Measurements from ENCODE around the gene LCE3B. TPM values are rescaled to one million over a fixed set of nuclear protein-coding genes. Genes with fewer than 3 reads are reported as not detected.

The LCE3B gene
- total and polyA plus RNA-seq, 10 of the 15 experiments (the other 5 are each of a cell fraction or from before 2014, with no cell fraction given) = not detected

DNA sequence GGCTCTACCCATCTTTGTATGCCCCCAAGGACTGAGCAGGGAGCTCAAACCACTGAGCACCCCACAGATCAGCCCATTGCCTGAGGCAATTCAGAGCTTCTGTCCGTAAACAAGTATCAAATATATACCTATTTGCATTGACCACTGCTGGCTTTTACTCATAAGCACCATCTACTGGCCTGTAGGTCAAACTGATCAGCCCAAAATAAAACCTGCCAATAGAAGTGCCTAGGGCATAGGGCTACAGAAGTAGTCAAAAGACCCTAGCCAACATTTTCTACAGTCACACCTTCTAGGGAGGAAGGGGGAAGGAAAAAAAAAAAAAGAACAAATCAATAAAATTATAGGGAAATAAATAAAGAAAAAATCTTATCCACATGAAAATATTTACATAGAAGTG lies 28.0 kb upstream of the LCE3B start (continued):
- TF ChIP-seq, protein P1, sequence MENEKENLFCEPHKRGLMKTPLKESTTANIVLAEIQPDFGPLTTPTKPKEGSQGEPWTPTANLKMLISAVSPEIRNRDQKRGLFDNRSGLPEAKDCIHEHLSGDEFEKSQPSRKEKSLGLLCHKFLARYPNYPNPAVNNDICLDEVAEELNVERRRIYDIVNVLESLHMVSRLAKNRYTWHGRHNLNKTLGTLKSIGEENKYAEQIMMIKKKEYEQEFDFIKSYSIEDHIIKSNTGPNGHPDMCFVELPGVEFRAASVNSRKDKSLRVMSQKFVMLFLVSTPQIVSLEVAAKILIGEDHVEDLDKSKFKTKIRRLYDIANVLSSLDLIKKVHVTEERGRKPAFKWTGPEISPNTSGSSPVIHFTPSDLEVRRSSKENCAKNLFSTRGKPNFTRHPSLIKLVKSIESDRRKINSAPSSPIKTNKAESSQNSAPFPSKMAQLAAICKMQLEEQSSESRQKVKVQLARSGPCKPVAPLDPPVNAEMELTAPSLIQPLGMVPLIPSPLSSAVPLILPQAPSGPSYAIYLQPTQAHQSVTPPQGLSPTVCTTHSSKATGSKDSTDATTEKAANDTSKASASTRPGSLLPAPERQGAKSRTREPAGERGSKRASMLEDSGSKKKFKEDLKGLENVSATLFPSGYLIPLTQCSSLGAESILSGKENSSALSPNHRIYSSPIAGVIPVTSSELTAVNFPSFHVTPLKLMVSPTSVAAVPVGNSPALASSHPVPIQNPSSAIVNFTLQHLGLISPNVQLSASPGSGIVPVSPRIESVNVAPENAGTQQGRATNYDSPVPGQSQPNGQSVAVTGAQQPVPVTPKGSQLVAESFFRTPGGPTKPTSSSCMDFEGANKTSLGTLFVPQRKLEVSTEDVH (IDR thresholded peaks at IDR 0.05; ENCODE audit: low read depth, partially characterized antibody) = no peak
- TF ChIP-seq EGR1 (IDR thresholded peaks at IDR 0.05; ENCODE audit: borderline replicate concordance in 1 of 2, low read depth in 2 of 2, low read length in 2 of 2) (no peak), ASH2L (IDR thresholded peaks at IDR 0.05; ENCODE audit: borderline replicate concordance, low read depth) (no peak), RAD21 (IDR thresholded peaks at IDR 0.05; ENCODE audit: insufficient read depth, low read depth, low read length) (peak; percentile 18; the same call in 1 of the 2 replicates), JUNB (IDR thresholded peaks at IDR 0.05) (no peak), SP1 (IDR thresholded peaks at IDR 0.05; ENCODE audit: low read depth, low read length) (no peak), HDAC6 (IDR thresholded peaks at IDR 0.05; ENCODE audit: unreplicated experiment) (no peak)

DNA sequence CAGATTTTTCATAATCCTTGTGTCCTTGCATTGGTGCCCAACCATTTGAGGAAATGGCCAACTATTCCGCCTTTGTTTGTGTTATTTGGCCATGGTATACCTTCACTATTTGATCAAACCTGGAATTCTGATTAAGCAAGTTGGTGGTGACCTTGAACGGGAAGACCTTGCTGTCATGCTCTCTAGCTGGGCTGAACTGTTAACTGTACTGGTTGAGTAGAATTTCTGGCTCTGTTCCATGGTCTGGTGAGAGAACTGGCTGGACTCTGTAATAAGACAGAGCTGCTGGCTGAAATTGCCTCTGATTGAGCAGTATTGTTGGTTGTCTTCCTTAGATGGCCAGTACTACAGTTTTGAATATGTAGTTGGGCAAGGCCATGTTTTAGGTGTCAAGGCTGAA lies 16.6 kb upstream of the LCE3B start:
- in situ Hi-C loops (cut with MboI) = no loop called here
- ATAC-seq = no peak
- no peak for TF ChIP-seq SREBF2 (IDR thresholded peaks at IDR 0.05; ENCODE audit: low read length)
- TF ChIP-seq ZNF24 (IDR thresholded peaks at IDR 0.05) = no peak
- TF ChIP-seq ZNF274 (IDR thresholded peaks at IDR 0.05; ENCODE audit: insufficient read depth, insufficient read length) = no peak
- TF ChIP-seq YY1 (IDR thresholded peaks at IDR 0.05; ENCODE audit: low read depth, low read length) = no peak
- no peak for TF ChIP-seq LARP7 (IDR thresholded peaks at IDR 0.05)
- no peak for TF ChIP-seq RAD51 (IDR thresholded peaks at IDR 0.05)
- no peak for TF ChIP-seq SRF (IDR thresholded peaks at IDR 0.05; ENCODE audit: low read depth in 2 of 2, low read length in 2 of 2)
- TF ChIP-seq NFXL1 (IDR thresholded peaks at IDR 0.05; ENCODE audit: borderline replicate concordance) = no peak
- TF ChIP-seq, protein P2, sequence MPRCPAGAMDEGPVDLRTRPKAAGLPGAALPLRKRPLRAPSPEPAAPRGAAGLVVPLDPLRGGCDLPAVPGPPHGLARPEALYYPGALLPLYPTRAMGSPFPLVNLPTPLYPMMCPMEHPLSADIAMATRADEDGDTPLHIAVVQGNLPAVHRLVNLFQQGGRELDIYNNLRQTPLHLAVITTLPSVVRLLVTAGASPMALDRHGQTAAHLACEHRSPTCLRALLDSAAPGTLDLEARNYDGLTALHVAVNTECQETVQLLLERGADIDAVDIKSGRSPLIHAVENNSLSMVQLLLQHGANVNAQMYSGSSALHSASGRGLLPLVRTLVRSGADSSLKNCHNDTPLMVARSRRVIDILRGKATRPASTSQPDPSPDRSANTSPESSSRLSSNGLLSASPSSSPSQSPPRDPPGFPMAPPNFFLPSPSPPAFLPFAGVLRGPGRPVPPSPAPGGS (IDR thresholded peaks at IDR 0.05; ENCODE audit: borderline replicate concordance, insufficient read depth, low read depth, low read length, poor library complexity, severe bottlenecking) = no peak
- TF ChIP-seq SMC3 (IDR thresholded peaks at IDR 0.05; ENCODE audit: borderline replicate concordance, low read length) = no peak
- no peak for TF ChIP-seq RAD21 (IDR thresholded peaks at IDR 0.05; ENCODE audit: insufficient read depth, low read depth, low read length)
- TF ChIP-seq MYC (IDR thresholded peaks at IDR 0.05; ENCODE audit: insufficient read depth, insufficient read length, insufficient replicate concordance, low read length, severe bottlenecking) = no peak

More for the DNA sequence above, 16.6 kb upstream of the LCE3B start:
- Histone ChIP-seq H3K27me3 (replicated peaks in 1 of 2; ENCODE audit: control insufficient read depth in 2 of 2, insufficient read depth in 2 of 2, low read length in 1 of 2) (no peaks in the 10 kb centered on the region), H3K9ac (ENCODE audit: control insufficient read depth, insufficient read depth, low read length) (no peak overlapping the region), H3K36me3 (ENCODE audit: control insufficient read depth in 2 of 2, insufficient read depth in 2 of 2, low read length in 1 of 2) (no peaks in the 10 kb centered on the region), H3K9me3 (replicated peaks; ENCODE audit: control insufficient read depth, insufficient read depth, low read length) (no peaks in the 10 kb centered on the region), H2AFZ (ENCODE audit: control insufficient read depth, low read depth, low read length) (no peak overlapping the region), H3K4me3 (no peak overlapping the region), H3K4me2 (ENCODE audit: control insufficient read depth, insufficient read depth) (no peak overlapping the region), H4K20me1 (ENCODE audit: control insufficient read depth, insufficient read depth) (no peaks in the 10 kb centered on the region), H3K4me1 (ENCODE audit: control insufficient read depth, insufficient read depth, low read length) (no peaks in the 10 kb centered on the region), H3K79me2 (ENCODE audit: control insufficient read depth, insufficient read depth, low read length) (no peaks in the 10 kb centered on the region), H3K27ac (ENCODE audit: control insufficient read depth, insufficient read depth) (no peak overlapping the region)
- WGBS (ENCODE audit: insufficient coverage, insufficient replicate concordance, low lambda C conversion rate, missing lambda C conversion rate) = 0% methylated on average over 2 of the region's 2 CpGs
- FAIRE-seq (no peak), DNase-seq (ENCODE audit: low read depth, low spot score) (no peak)
- ChIA-PET SMC1A (ENCODE audit: uncharacterized antibody, unreplicated experiment) (no interaction called here), POLR2A (no interaction called here), CTCF (no interaction called here), RAD21 (ENCODE audit: unreplicated experiment) (no interaction called here)
- intact Hi-C loops (cut with micrococcal nuclease; ENCODE audit: unreplicated experiment) = no loop called here
- BruUV-seq (replicated peaks) = no TSS peak

Measured in GM12878 (cell line).